K562 (cell line): Measurements from ENCODE around the gene NDUFAF2. TPM values are rescaled to one million over a fixed set of nuclear protein-coding genes. Genes with fewer than 3 reads are reported as not detected.

Source experiments
- ATAC-seq: fragments of 200-7000 bp; cut with Tn5 transposase; 3 replicates; pipeline ENCODE4 v1.9.1; 2020; ENCODE audit warnings: moderate library complexity
- BruUV-seq: library from RNA; stranded (reverse); fragments of 400-500 nt; replicated peaks from 2 replicates; lab custom pipeline; 2021; lab: Mats Ljungman, UMichigan
- CTCF ChIA-PET: fragments of 300-600 bp; formaldehyde crosslinking; extraction: SDS; loops from one replicate; lab custom pipeline; 2021; ENCODE audit warnings: low intra/inter-chr PET ratio; lab: Yijun Ruan, JAX
- POLR2A ChIA-PET: fragments of 300-600, 350-650 bp; sonication (Branson Sonifier 250); formaldehyde crosslinking; extraction: SDS; loops from one replicate; lab custom pipeline; 2021; ENCODE audit warnings: antibody characterized with exemption, inconsistent platforms; lab: Yijun Ruan, JAX
- DNase-seq, 4 experiments: peaks; one replicate each; pipeline versions ENCODE4 v3.0.0 to v3.0.0-alpha.2; 2011 to 2018; ENCODE audit warnings: low spot score in 3 of 4, mixed read lengths in 3 of 4; ENCODE audit errors: extremely low read depth in 1 of 4
- FAIRE-seq: peaks from 2 replicates; lab custom pipeline; 2011; peaks lifted over from hg19 to GRCh38; lab: Jason Lieb, UNC
- H2AFZ ChIP-seq: 2 replicates; pipeline ENCODE4 v1.6.0; 2011; ENCODE audit warnings: low read depth, low read length, control low read depth, inconsistent platforms
- H3K27ac ChIP-seq: fragments of 200-600 bp; 3 replicates; pipeline ENCODE4 v1.8.0; 2011; ENCODE audit warnings: low read depth, mild to moderate bottlenecking, control low read depth, inconsistent platforms, low read length, moderate library complexity, mixed read lengths; ENCODE audit errors: extremely low read depth
- H3K27me3 ChIP-seq, 2 experiments: fragments of 300-600 bp in 1 of 2; 2 replicates in 1 of 2; 3 replicates in 1 of 2; pipeline versions ENCODE4 v1.6.0 to v1.8.0; 2011; ENCODE audit warnings: inconsistent platforms in 2 of 2, low read length in 2 of 2, mild to moderate bottlenecking in 1 of 2, mixed read lengths in 1 of 2, moderate library complexity in 1 of 2; ENCODE audit not compliant: control insufficient read depth in 2 of 2, insufficient read depth in 2 of 2
- H3K36me3 ChIP-seq: fragments of 300-600 bp; 3 replicates; pipeline ENCODE4 v1.8.0; 2011; ENCODE audit warnings: mild to moderate bottlenecking, low read length, inconsistent platforms; ENCODE audit not compliant: control insufficient read depth, insufficient read depth
- H3K4me1 ChIP-seq, 2 experiments: fragments of 200-600 bp in 1 of 2; replicated peaks in 1 of 2; 2 replicates in 1 of 2; 3 replicates in 1 of 2; pipeline versions ENCODE4 v1.5.1 to v1.8.0; 2011; ENCODE audit warnings: inconsistent platforms in 2 of 2, low read length in 2 of 2, mild to moderate bottlenecking in 1 of 2, mixed read lengths in 1 of 2, moderate library complexity in 1 of 2; ENCODE audit not compliant: control insufficient read depth in 2 of 2, insufficient read depth in 2 of 2
- H3K4me2 ChIP-seq: 2 replicates; pipeline ENCODE4 v1.6.1; 2011; ENCODE audit warnings: low read length, control low read depth, inconsistent platforms, mixed read lengths; ENCODE audit not compliant: insufficient read depth
- H3K4me3 ChIP-seq: fragments of 200-600 bp; sonication (generic), shearing (Covaris generic); 2 replicates; pipeline ENCODE4 v1.5.1; 2016; ENCODE audit warnings: control low read depth, inconsistent platforms
- H3K79me2 ChIP-seq: fragments of 200-600 bp; 3 replicates; pipeline ENCODE4 v1.8.0; 2011; ENCODE audit warnings: low read length, inconsistent platforms; ENCODE audit not compliant: control insufficient read depth, insufficient read depth
- H3K9ac ChIP-seq, 2 experiments: 2 replicates each; pipeline versions ENCODE4 v1.6.0 to v1.6.1; 2011; ENCODE audit warnings: low read depth in 2 of 2, low read length in 2 of 2, control low read depth in 1 of 2, inconsistent platforms in 1 of 2, mild to moderate bottlenecking in 1 of 2, mixed read lengths in 1 of 2; ENCODE audit not compliant: insufficient read depth in 1 of 2
- H3K9me1 ChIP-seq: one replicate; pipeline ENCODE4 v1.6.0; 2011; ENCODE audit warnings: inconsistent platforms, mild to moderate bottlenecking, low read length, moderate library complexity; ENCODE audit not compliant: control insufficient read depth, insufficient read depth
- H3K9me3 ChIP-seq: replicated peaks from 2 replicates; pipeline ENCODE4 v1.5.1; 2011; ENCODE audit warnings: low read depth, low read length, inconsistent platforms; ENCODE audit not compliant: control insufficient read depth, insufficient read depth
- H4K20me1 ChIP-seq: replicated peaks from 2 replicates; pipeline ENCODE4 v1.6.1; 2011; ENCODE audit warnings: low read length, inconsistent platforms, mixed read lengths; ENCODE audit not compliant: control insufficient read depth, insufficient read depth
- ARHGAP35 ChIP-seq: fragments of 450-650 bp; IDR thresholded peaks from 2 replicates; pipeline ENCODE4 v1.6.1; 2018; ENCODE audit not compliant: partially characterized antibody
- DACH1 ChIP-seq: fragments of 450-650 bp; IDR thresholded peaks from 2 replicates; pipeline ENCODE4 v1.6.1; 2018; ENCODE audit not compliant: partially characterized antibody
- EP300 ChIP-seq: IDR thresholded peaks from 2 replicates; pipeline ENCODE4 v1.6.1; 2012; ENCODE audit warnings: low read length, improper control_type of control experiment
- ESRRA ChIP-seq: fragments of 450-650 bp; IDR thresholded peaks from 2 replicates; pipeline ENCODE4 v1.6.1; 2014; ENCODE audit warnings: low read depth, mild to moderate bottlenecking, moderate library complexity, borderline replicate concordance
- ETV1 ChIP-seq: fragments of 450-650 bp; conservative IDR thresholded peaks from 2 replicates; pipeline ENCODE4 v1.6.1; 2016; ENCODE audit warnings: missing genetic modification characterization, control low read depth, low read depth, missing compliant biosample characterization
- FOXA1 ChIP-seq: fragments of 450-650 bp; IDR thresholded peaks from 2 replicates; pipeline ENCODE4 v1.6.1; 2016; ENCODE audit warnings: mild to moderate bottlenecking, borderline replicate concordance
- GTF2F1 ChIP-seq: IDR thresholded peaks from 2 replicates; pipeline ENCODE4 v1.6.1; 2011; ENCODE audit warnings: low read depth, low read length, improper control_type of control experiment
- HDAC1 ChIP-seq, 2 experiments: fragments of 450-650 bp; IDR thresholded peaks; 2 replicates each; pipeline ENCODE4 v1.6.1; 2016 to 2017; ENCODE audit warnings: inconsistent platforms in 1 of 2, mild to moderate bottlenecking in 1 of 2, moderate library complexity in 1 of 2
- KLF10 ChIP-seq: fragments of 250-450 bp; sonication (Bioruptor Pico); IDR thresholded peaks from 2 replicates; pipeline ENCODE4 v1.6.1; 2021; ENCODE audit warnings: matching md5 sums
- RAD21 ChIP-seq, 2 experiments: fragments of 250-450 bp in 1 of 2; fragments of 450-650 bp in 1 of 2; sonication (Bioruptor Pico) in 1 of 2; formaldehyde crosslinking in 1 of 2; IDR thresholded peaks in 1 of 2; conservative IDR thresholded peaks in 1 of 2; 2 replicates each; pipeline versions ENCODE4 v1.4.0 to v1.8.0; 2020 to 2022; ENCODE audit warnings: mild to moderate bottlenecking in 2 of 2, moderate library complexity in 1 of 2
- RFX1 ChIP-seq: fragments of 450-650 bp; IDR thresholded peaks from 2 replicates; pipeline ENCODE4 v1.6.1; 2016; ENCODE audit warnings: mild to moderate bottlenecking, moderate library complexity
- TAF7 ChIP-seq: fragments of 450-650 bp; IDR thresholded peaks from 2 replicates; pipeline ENCODE4 v1.6.1; 2016; ENCODE audit warnings: missing genetic modification characterization, missing compliant biosample characterization
- TBL1XR1 ChIP-seq, 2 experiments: IDR thresholded peaks; 2 replicates each; pipeline ENCODE4 v1.6.1; 2012; ENCODE audit warnings: improper control_type of control experiment in 2 of 2, low read length in 2 of 2, mild to moderate bottlenecking in 1 of 2
- ZBTB8A ChIP-seq: fragments of 450-650 bp; IDR thresholded peaks from 2 replicates; pipeline ENCODE4 v1.6.1; 2018; ENCODE audit warnings: mild to moderate bottlenecking, moderate library complexity; ENCODE audit not compliant: partially characterized antibody
- ZNF124 ChIP-seq: sonication (generic); formaldehyde crosslinking; IDR thresholded peaks from 2 replicates; pipeline ENCODE4 v1.8.1; 2022; ENCODE audit warnings: missing genetic modification reagents
- ZNF316 ChIP-seq: fragments of 450-650 bp; IDR thresholded peaks from 2 replicates; pipeline ENCODE4 v1.6.1; 2016
- ZNF324 ChIP-seq: fragments of 250-450 bp; sonication (Bioruptor Pico); IDR thresholded peaks from 2 replicates; pipeline ENCODE4 v1.4.0; 2020; ENCODE audit warnings: mild to moderate bottlenecking
- ZNF695 ChIP-seq: fragments of 450-650 bp; formaldehyde crosslinking; IDR thresholded peaks from 2 replicates; pipeline ENCODE4 v1.4.0; 2020; ENCODE audit warnings: mild to moderate bottlenecking, moderate library complexity
- WGBS: fragments of 100-300 bp; shearing (Covaris generic); methylation state at CpG from one replicate; pipeline ENCODE4 v1.1.6; 2016; ENCODE audit warnings: low coverage, mixed read lengths; ENCODE audit not compliant: insufficient coverage; ENCODE audit errors: missing lambda C conversion rate; 5-methylcytosine and 5-hydroxymethylcytosine counted together
- in situ Hi-C: fragments of 300-500 bp; cut with MboI; formaldehyde crosslinking; loops from 4 replicates; pipeline ENCODE4 v1.15.0; 2018; ENCODE audit warnings: inconsistent platforms, mixed read lengths
- intact Hi-C: fragments of 100-400 bp; cut with micrococcal nuclease; formaldehyde crosslinking; loops from 2 replicates; pipeline ENCODE4 v1.14.2; 2022
- polyA plus RNA-seq, 8 experiments: library from polyadenylated mRNA; depleted of rRNA in 4 of 8; stranded (reverse) in 5 of 8; unstranded in 3 of 8; fragments of >200 nt; fragmentation: Nextera tagmentation in 2 of 8; fragmentation: Illumina TruSeq in 1 of 8; extraction: Ambion mirVana in 2 of 8; extraction: Trizol in 1 of 8; gene quantifications; 2 replicates each; pipeline versions ENCODE4 v1.2.1 to v1.2.3, GENCODE V29; 2011 to 2014; ENCODE audit warnings: inconsistent platforms in 1 of 8, missing spikeins in 1 of 8
- total RNA-seq, 7 experiments: library from RNA; depleted of rRNA in 6 of 7; stranded (reverse); fragments of >200 nt in 6 of 7; fragmentation: Illumina TruSeq in 2 of 7; extraction: Trizol in 2 of 7; gene quantifications; 2 replicates each; pipeline versions ENCODE4 v1.2.1 to v1.2.3, GENCODE V29; 2011 to 2021; ENCODE audit warnings: low replicate concordance in 1 of 7
- TF ChIP-seq, protein P1 (sequence below): fragments of 250-450 bp; sonication (Bioruptor Pico); IDR thresholded peaks from 2 replicates; pipeline ENCODE4 v1.5.1; 2021; ENCODE audit warnings: mild to moderate bottlenecking
- TF ChIP-seq, protein P2 (sequence below): IDR thresholded peaks from 2 replicates; pipeline ENCODE4 v1.6.1; 2014; ENCODE audit warnings: antibody characterized with exemption

The NDUFAF2 gene
- total and polyA plus RNA-seq, 9 of the 15 experiments (the other 6 are each of a cell fraction or from before 2014, with no cell fraction given), result 56.0 to 155 (median 95.9) TPM

DNA sequence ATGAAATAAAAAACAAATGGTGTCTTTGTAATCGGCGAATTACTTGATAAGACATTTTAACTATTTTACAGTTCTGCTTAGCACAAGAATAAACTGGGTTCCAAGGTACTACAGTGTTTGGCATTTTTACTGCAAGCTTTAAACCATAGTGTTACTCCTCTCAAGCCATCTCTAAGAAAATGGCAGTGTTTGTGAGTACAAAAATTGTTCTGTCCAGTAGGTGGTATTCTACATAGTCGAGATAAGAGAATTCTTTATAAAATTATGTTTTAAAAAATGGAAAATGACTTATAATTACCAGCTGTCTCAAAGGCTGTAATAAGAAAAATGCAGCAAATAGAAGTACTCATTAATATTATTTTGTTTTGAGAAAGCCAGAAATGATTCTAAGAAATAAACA, 214.1 kb downstream of the NDUFAF2 start:
- no peaks in the 10 kb centered on the region for H3K9me1 ChIP-seq
- no TSS peak for BruUV-seq
- no peaks in the 10 kb centered on the region for H3K9me3 ChIP-seq
- peaks cover 44% of the 10 kb centered on the region for H3K36me3 ChIP-seq
- no peak overlapping the region for H2AFZ ChIP-seq
- no peak for DNase-seq
- H4K20me1 ChIP-seq, result no peaks in the 10 kb centered on the region
- POLR2A ChIA-PET, result no interaction called here
- H3K4me2 ChIP-seq, result no peak overlapping the region
- intact Hi-C loops (no loop called here), in situ Hi-C loops (no loop called here)
- WGBS, result 98% methylated on average over 3 of the region's 3 CpGs
- FAIRE-seq, result no peak
- H3K79me2 ChIP-seq, result peaks cover 70% of the 10 kb centered on the region
- no peak overlapping the region for H3K27ac ChIP-seq
- no peak for TF ChIP-seq TAF7 (tag)
- no peak for TF ChIP-seq ZNF124 (CRISPR knock-in tag)
- TF ChIP-seq GTF2F1, result no peak
- no peak for TF ChIP-seq ZBTB8A
- TF ChIP-seq ARHGAP35, result no peak
- no peak for TF ChIP-seq ETV1 (tag)
- TF ChIP-seq ESRRA, result no peak
- TF ChIP-seq HDAC1 (IDR thresholded peaks at IDR 0.05), result no peak
- no peak for TF ChIP-seq TBL1XR1 (IDR thresholded peaks at IDR 0.05; ENCODE audit: low read length in 2 of 2)
- no peak for TF ChIP-seq RFX1
- TF ChIP-seq, protein P1, sequence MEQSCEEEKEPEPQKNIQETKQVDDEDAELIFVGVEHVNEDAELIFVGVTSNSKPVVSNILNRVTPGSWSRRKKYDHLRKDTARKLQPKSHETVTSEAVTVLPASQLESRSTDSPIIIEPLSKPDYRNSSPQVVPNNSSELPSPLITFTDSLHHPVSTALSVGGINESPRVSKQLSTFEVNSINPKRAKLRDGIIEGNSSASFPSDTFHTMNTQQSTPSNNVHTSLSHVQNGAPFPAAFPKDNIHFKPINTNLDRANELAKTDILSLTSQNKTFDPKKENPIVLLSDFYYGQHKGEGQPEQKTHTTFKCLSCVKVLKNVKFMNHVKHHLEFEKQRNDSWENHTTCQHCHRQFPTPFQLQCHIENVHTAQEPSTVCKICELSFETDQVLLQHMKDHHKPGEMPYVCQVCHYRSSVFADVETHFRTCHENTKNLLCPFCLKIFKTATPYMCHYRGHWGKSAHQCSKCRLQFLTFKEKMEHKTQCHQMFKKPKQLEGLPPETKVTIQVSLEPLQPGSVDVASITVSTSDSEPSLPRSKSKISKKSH, result no peak
- no peak for TF ChIP-seq ZNF324 (CRISPR knock-in tag)
- no peak for TF ChIP-seq FOXA1
- TF ChIP-seq ZNF316, result no peak
- TF ChIP-seq, protein P2, sequence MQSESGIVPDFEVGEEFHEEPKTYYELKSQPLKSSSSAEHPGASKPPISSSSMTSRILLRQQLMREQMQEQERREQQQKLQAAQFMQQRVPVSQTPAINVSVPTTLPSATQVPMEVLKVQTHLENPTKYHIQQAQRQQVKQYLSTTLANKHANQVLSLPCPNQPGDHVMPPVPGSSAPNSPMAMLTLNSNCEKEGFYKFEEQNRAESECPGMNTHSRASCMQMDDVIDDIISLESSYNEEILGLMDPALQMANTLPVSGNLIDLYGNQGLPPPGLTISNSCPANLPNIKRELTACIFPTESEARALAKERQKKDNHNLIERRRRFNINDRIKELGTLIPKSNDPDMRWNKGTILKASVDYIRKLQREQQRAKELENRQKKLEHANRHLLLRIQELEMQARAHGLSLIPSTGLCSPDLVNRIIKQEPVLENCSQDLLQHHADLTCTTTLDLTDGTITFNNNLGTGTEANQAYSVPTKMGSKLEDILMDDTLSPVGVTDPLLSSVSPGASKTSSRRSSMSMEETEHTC, result no peak
- no peak for TF ChIP-seq RAD21 (CRISPR knock-in tag; conservative IDR thresholded peaks at IDR 0.05 in 1 of 2, IDR thresholded peaks at IDR 0.05 in 1 of 2)
- no peak for TF ChIP-seq KLF10
- TF ChIP-seq ZNF695, result no peak
- TF ChIP-seq EP300, result no peak
- TF ChIP-seq DACH1, result no peak
- TF ChIP-seq, all 486 proteins: peak for 0
- Histone ChIP-seq H3K4me3 (no peak overlapping the region), H3K9ac (no peak overlapping the region), H3K4me1 (peaks cover 0 to 17% of the 10 kb centered on the region in 2 experiments; a peak in 3 of 5 replicates), H3K27me3 (no peaks in the 10 kb centered on the region)
- CTCF ChIA-PET, result no interaction called here
- no peak for ATAC-seq
